ENCODE results near the gene FZD1. TPM values are rescaled to one million over a fixed set of nuclear protein-coding genes. Genes with fewer than 3 reads are reported as not detected.

The FZD1 gene
- total and polyA plus RNA-seq, 2 experiments from 2014 or later, result 7.3 to 9.9 TPM

GRCh38 chr7:91310830-91311460 is 46.7 kb downstream of the FZD1 start:
- H3K36me3 ChIP-seq (replicated peaks; ENCODE audit: insufficient read depth, low read depth), result no peaks in the 10 kb centered on the region
- no peak for DNase-seq (ENCODE audit: low spot score)
- no peak overlapping the region for H3K27ac ChIP-seq
- H2AFZ ChIP-seq, result no peak overlapping the region
- no peak overlapping the region for H3K4me3 ChIP-seq
- WGBS (ENCODE audit: low lambda C conversion rate, missing lambda C conversion rate), result 59% methylated on average over 7 of the region's 7 CpGs
- no peak overlapping the region for H3K4me2 ChIP-seq
- H3K9me2 ChIP-seq (replicated peaks; ENCODE audit: insufficient read depth), result no peaks in the 10 kb centered on the region
- TF ChIP-seq EZH2 (IDR thresholded peaks at IDR 0.05; ENCODE audit: borderline replicate concordance) (no peak), EZH2phosphoT487 (IDR thresholded peaks at IDR 0.05; ENCODE audit: low read depth, severe bottlenecking, unreplicated experiment) (no peak), CTCF (IDR thresholded peaks at IDR 0.05; ENCODE audit: poor library complexity) (no peak)
- no peaks in the 10 kb centered on the region for H3K27me3 ChIP-seq
- no peaks in the 10 kb centered on the region for H3K9me3 ChIP-seq (ENCODE audit: low read depth)
- H4K20me1 ChIP-seq (ENCODE audit: insufficient read depth, poor library complexity, severe bottlenecking), result no peaks in the 10 kb centered on the region
- no peaks in the 10 kb centered on the region for H3K79me2 ChIP-seq
- H3K4me1 ChIP-seq (ENCODE audit: insufficient read depth), result no peaks in the 10 kb centered on the region

GRCh38 chr7:91311839-91312238 is 47.6 kb downstream of the FZD1 start:
- H3K36me3 ChIP-seq (replicated peaks; ENCODE audit: insufficient read depth, low read depth), result no peaks in the 10 kb centered on the region
- H3K27me3 ChIP-seq, result no peaks in the 10 kb centered on the region
- no peak overlapping the region for H3K27ac ChIP-seq
- H2AFZ ChIP-seq, result no peak overlapping the region
- DNase-seq (ENCODE audit: low spot score), result no peak
- no peaks in the 10 kb centered on the region for H3K79me2 ChIP-seq
- no peak overlapping the region for H3K4me3 ChIP-seq
- no peak overlapping the region for H3K4me2 ChIP-seq
- no peak for TF ChIP-seq EZH2 (IDR thresholded peaks at IDR 0.05; ENCODE audit: borderline replicate concordance)
- TF ChIP-seq CTCF (IDR thresholded peaks at IDR 0.05; ENCODE audit: poor library complexity), result no peak
- no peak for TF ChIP-seq EZH2phosphoT487 (IDR thresholded peaks at IDR 0.05; ENCODE audit: low read depth, severe bottlenecking, unreplicated experiment)
- H3K9me2 ChIP-seq (replicated peaks; ENCODE audit: insufficient read depth), result no peaks in the 10 kb centered on the region
- no peaks in the 10 kb centered on the region for H4K20me1 ChIP-seq (ENCODE audit: insufficient read depth, poor library complexity, severe bottlenecking)
- no peaks in the 10 kb centered on the region for H3K4me1 ChIP-seq (ENCODE audit: insufficient read depth)
- WGBS (ENCODE audit: low lambda C conversion rate, missing lambda C conversion rate), result 93% methylated on average over 1 of the region's 1 CpG
- H3K9me3 ChIP-seq (ENCODE audit: low read depth), result no peaks in the 10 kb centered on the region

- Histone ChIP-seq H3K9me3 (ENCODE audit: low read depth) (no peaks in the 10 kb centered on the region), H3K27me3 (no peaks in the 10 kb centered on the region), H3K9me2 (replicated peaks; ENCODE audit: insufficient read depth) (no peaks in the 10 kb centered on the region), H3K4me3 (no peak overlapping the region), H3K27ac (no peak overlapping the region), H3K4me2 (no peak overlapping the region), H3K36me3 (replicated peaks; ENCODE audit: insufficient read depth, low read depth) (no peaks in the 10 kb centered on the region), H2AFZ (no peak overlapping the region), H3K4me1 (ENCODE audit: insufficient read depth) (no peaks in the 10 kb centered on the region), H4K20me1 (ENCODE audit: insufficient read depth, poor library complexity, severe bottlenecking) (no peaks in the 10 kb centered on the region), H3K79me2 (no peaks in the 10 kb centered on the region)
- WGBS (ENCODE audit: low lambda C conversion rate, missing lambda C conversion rate), result 84% methylated on average over 5 of the region's 5 CpGs
- no peak for TF ChIP-seq EZH2 (IDR thresholded peaks at IDR 0.05; ENCODE audit: borderline replicate concordance)
- TF ChIP-seq CTCF (IDR thresholded peaks at IDR 0.05; ENCODE audit: poor library complexity), result no peak
- no peak for TF ChIP-seq EZH2phosphoT487 (IDR thresholded peaks at IDR 0.05; ENCODE audit: low read depth, severe bottlenecking, unreplicated experiment)
- DNase-seq (ENCODE audit: low spot score), result no peak
These were observed 48.9 kb downstream of the FZD1 start for GRCh38 chr7:91313113-91313512.
